ENCODE results near the gene ZNF692.
"Not testable (repeated sequence)": the region's sequence is repeated elsewhere in the genome, so short reads cannot be mapped to it uniquely, and the experiment has no call there.

ZNF692 gene

DNA sequence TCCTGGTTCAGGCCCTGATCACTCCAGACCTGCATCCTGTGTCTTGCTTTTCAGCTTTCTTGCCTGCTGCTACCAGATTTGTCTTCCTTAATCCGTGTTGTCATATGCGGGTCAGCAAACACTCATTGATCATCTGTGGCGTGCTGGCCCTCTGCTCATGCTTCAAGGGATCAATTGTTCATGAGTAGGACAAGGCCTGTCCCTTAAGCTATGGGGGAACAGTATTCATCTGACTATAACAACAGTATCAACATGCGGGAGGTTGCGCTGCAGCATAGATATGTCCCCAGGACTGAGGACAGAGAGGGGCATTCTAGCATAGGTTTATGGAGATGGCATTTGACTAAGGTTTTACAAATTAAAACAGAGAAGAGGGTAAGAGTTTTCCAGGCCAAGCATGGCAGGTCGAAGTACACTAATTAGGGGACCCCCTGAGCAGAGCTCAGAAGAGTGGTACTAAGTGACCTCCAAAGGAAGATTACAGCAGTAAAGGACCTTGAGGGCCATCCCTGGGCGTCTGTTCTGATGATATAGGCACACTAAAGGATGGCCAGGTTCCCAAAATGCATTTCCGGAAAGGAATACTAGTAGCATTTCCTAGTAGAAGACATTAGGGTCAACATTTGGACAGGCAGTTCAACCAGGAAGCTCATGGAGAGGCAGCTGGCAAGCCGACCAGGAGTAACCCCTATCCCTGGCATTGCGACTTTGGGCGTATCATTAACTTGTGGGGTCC, 21.7 kb downstream of the ZNF692 start:
- no peaks in the 10 kb centered on the region for H3K27me3 ChIP-seq
- peak overlapping the region; percentile 81 to 93 for H3K4me3 ChIP-seq (ENCODE audit: low read depth in 1 of 2, low read length in 1 of 2)
- H3K4me1 ChIP-seq (ENCODE audit: control insufficient read depth in 1 of 2, insufficient read depth in 1 of 2, low read depth in 1 of 2, low read length in 1 of 2) = peaks cover 25 to 37% of the 10 kb centered on the region in 2 experiments
- TF ChIP-seq, protein P1, sequence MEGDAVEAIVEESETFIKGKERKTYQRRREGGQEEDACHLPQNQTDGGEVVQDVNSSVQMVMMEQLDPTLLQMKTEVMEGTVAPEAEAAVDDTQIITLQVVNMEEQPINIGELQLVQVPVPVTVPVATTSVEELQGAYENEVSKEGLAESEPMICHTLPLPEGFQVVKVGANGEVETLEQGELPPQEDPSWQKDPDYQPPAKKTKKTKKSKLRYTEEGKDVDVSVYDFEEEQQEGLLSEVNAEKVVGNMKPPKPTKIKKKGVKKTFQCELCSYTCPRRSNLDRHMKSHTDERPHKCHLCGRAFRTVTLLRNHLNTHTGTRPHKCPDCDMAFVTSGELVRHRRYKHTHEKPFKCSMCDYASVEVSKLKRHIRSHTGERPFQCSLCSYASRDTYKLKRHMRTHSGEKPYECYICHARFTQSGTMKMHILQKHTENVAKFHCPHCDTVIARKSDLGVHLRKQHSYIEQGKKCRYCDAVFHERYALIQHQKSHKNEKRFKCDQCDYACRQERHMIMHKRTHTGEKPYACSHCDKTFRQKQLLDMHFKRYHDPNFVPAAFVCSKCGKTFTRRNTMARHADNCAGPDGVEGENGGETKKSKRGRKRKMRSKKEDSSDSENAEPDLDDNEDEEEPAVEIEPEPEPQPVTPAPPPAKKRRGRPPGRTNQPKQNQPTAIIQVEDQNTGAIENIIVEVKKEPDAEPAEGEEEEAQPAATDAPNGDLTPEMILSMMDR (IDR thresholded peaks at IDR 0.05) = no peak
- H3K9me3 ChIP-seq = no peaks in the 10 kb centered on the region
- H3K36me3 ChIP-seq = no peaks in the 10 kb centered on the region
- H3K27ac ChIP-seq = peak overlapping the region; percentile 99

- peak overlapping the region; percentile 58 for H3K27ac ChIP-seq
- no peak overlapping the region for H3K4me3 ChIP-seq (ENCODE audit: low read depth in 1 of 2, low read length in 1 of 2)
- TF ChIP-seq, protein P1 (IDR thresholded peaks at IDR 0.05) = no peak
- peaks cover 22 to 31% of the 10 kb centered on the region in 2 experiments for H3K4me1 ChIP-seq (ENCODE audit: control insufficient read depth in 1 of 2, insufficient read depth in 1 of 2, low read depth in 1 of 2, low read length in 1 of 2)
- H3K27me3 ChIP-seq = no peaks in the 10 kb centered on the region
- no peaks in the 10 kb centered on the region for H3K9me3 ChIP-seq
- no peaks in the 10 kb centered on the region for H3K36me3 ChIP-seq
Measured at GRCh38 chr1:248834343-248834940, 24.4 kb downstream of the ZNF692 start.

GRCh38 chr1:248831842-248832241, 27.0 kb downstream of the ZNF692 start:
- H3K27me3 ChIP-seq = no peaks in the 10 kb centered on the region
- TF ChIP-seq, protein P1 (IDR thresholded peaks at IDR 0.05) = no peak
- H3K9me3 ChIP-seq = no peaks in the 10 kb centered on the region
- no peaks in the 10 kb centered on the region for H3K36me3 ChIP-seq
- no peak overlapping the region for H3K27ac ChIP-seq
- H3K4me3 ChIP-seq (ENCODE audit: low read depth in 1 of 2, low read length in 1 of 2) = no peak overlapping the region
- peaks cover 22 to 40% of the 10 kb centered on the region in 2 experiments for H3K4me1 ChIP-seq (ENCODE audit: control insufficient read depth in 1 of 2, insufficient read depth in 1 of 2, low read depth in 1 of 2, low read length in 1 of 2)

GRCh38 chr1:248830718-248831017, 28.2 kb downstream of the ZNF692 start:
- not testable (repeated sequence) for H3K36me3 ChIP-seq; H3K9me3 ChIP-seq; H3K4me3 ChIP-seq (ENCODE audit: low read depth in 1 of 2, low read length in 1 of 2); H3K27ac ChIP-seq; H3K27me3 ChIP-seq
- H3K4me1 ChIP-seq (ENCODE audit: control insufficient read depth in 1 of 2, insufficient read depth in 1 of 2, low read depth in 1 of 2, low read length in 1 of 2) = peaks cover 24 to 44% of the 10 kb centered on the region in 2 experiments

DNA sequence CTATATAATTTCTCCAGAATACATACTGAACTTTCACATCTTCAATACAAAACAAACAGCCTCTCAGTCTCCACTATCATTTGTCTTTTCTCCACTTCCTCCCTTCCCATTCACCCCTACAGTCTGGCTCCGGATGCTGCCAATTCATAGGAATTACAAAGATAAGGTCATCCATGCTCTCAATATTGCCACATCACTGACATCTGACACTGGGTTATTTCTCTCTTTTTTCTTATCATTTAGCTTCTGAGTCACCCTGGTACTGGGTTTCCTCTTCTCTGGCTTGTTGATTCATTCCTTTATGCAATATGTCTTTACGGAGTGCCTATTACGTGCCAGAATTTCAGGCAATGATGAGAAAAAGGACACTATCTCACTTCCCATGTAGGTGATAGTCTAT, 30.0 kb downstream of the ZNF692 start:
- Histone ChIP-seq H3K4me3 (ENCODE audit: low read depth in 1 of 2, low read length in 1 of 2) (no peak overlapping the region), H3K27me3 (no peaks in the 10 kb centered on the region), H3K9me3 (no peaks in the 10 kb centered on the region), H3K36me3 (peaks cover 12% of the 10 kb centered on the region), H3K27ac (peak overlapping the region; percentile 43), H3K4me1 (ENCODE audit: control insufficient read depth in 1 of 2, insufficient read depth in 1 of 2, low read depth in 1 of 2, low read length in 1 of 2) (peaks cover 33 to 46% of the 10 kb centered on the region in 2 experiments)
- TF ChIP-seq, protein P1 (IDR thresholded peaks at IDR 0.05) = no peak
